Posterior cingulate gyrus (tissue), 11 donors: ENCODE results near the gene TSHZ2.
"Not testable (repeated sequence)": the region's sequence is repeated elsewhere in the genome, so short reads cannot be mapped to it uniquely, and the experiment has no call there.

Experiments used
- DNase-seq, 10 donors: peaks; one replicate each; pipeline versions ENCODE4 v3.0.0 to v3.0.0-alpha.2; 2020 to 2021; ENCODE audit warnings: mixed read lengths in 3 of 10
- intact Hi-C: fragments of 100-400 bp; cut with DNase I; formaldehyde crosslinking; loops from one replicate; pipeline ENCODE4 v1.15.1; 2023

The TSHZ2 gene

GRCh38 chr20:53510704-53511103 is 538.5 kb downstream of the TSHZ2 start:
- no peak for DNase-seq
- intact Hi-C loops, result no loop called here

- DNase-seq, result no peak
- intact Hi-C loops, result no loop called here
These were observed 539.9 kb downstream of the TSHZ2 start for GRCh38 chr20:53512076-53512475.

GRCh38 chr20:53513168-53513488 is 541.0 kb downstream of the TSHZ2 start:
- DNase-seq, result peak in 1 of 10 donors; percentile 12
- intact Hi-C loops, result no loop called here

GRCh38 chr20:53513489-53514298 is 541.5 kb downstream of the TSHZ2 start:
- intact Hi-C loops, result no loop called here
- DNase-seq, result peak in 1 of 10 donors; percentile 41

- intact Hi-C loops, result no loop called here
These were observed 543.6 kb downstream of the TSHZ2 start for GRCh38 chr20:53515749-53516148.

GRCh38 chr20:53517146-53517545 is 545.0 kb downstream of the TSHZ2 start:
- peak in 1 of 10 donors; percentile 53 for DNase-seq
- intact Hi-C loops, result no loop called here

More at GRCh38 chr20:53515749-53516148, 543.6 kb downstream of the TSHZ2 start:
- no peak for DNase-seq

GRCh38 chr20:53521421-53521820 is 549.3 kb downstream of the TSHZ2 start:
- DNase-seq, result not testable (repeated sequence)

GRCh38 chr20:53522026-53522425 is 549.9 kb downstream of the TSHZ2 start:
- intact Hi-C loops, result no loop called here
- DNase-seq, result no peak

More at GRCh38 chr20:53521421-53521820, 549.3 kb downstream of the TSHZ2 start:
- intact Hi-C loops, result not testable (repeated sequence)

- no peak for DNase-seq
- intact Hi-C loops, result no loop called here
These were observed 550.5 kb downstream of the TSHZ2 start for GRCh38 chr20:53522696-53523095.

- intact Hi-C loops, DNase-seq: not testable (repeated sequence)
These were observed 551.5 kb downstream of the TSHZ2 start for GRCh38 chr20:53523615-53524014.

- intact Hi-C loops, result no loop called here
- no peak for DNase-seq
These were observed 552.6 kb downstream of the TSHZ2 start for GRCh38 chr20:53524589-53525312.

GRCh38 chr20:53527196-53527595 is 555.0 kb downstream of the TSHZ2 start:
- DNase-seq, result no peak
- intact Hi-C loops, result no loop called here

GRCh38 chr20:53529658-53530057 is 557.5 kb downstream of the TSHZ2 start:
- DNase-seq, result no peak
- intact Hi-C loops, result no loop called here

GRCh38 chr20:53530440-53530839 is 558.3 kb downstream of the TSHZ2 start:
- DNase-seq, result no peak

GRCh38 chr20:53532654-53533312 is 560.6 kb downstream of the TSHZ2 start:
- not testable (repeated sequence) for DNase-seq

More at GRCh38 chr20:53530440-53530839, 558.3 kb downstream of the TSHZ2 start:
- intact Hi-C loops, result no loop called here

GRCh38 chr20:53533500-53533899 is 561.3 kb downstream of the TSHZ2 start:
- intact Hi-C loops, result no loop called here
- DNase-seq, result no peak

More at GRCh38 chr20:53532654-53533312, 560.6 kb downstream of the TSHZ2 start:
- intact Hi-C loops, result not testable (repeated sequence)

GRCh38 chr20:53534037-53534436 is 561.9 kb downstream of the TSHZ2 start:
- intact Hi-C loops, result no loop called here

GRCh38 chr20:53535878-53536277 is 563.7 kb downstream of the TSHZ2 start:
- DNase-seq, result no peak
- intact Hi-C loops, result no loop called here

More at GRCh38 chr20:53534037-53534436, 561.9 kb downstream of the TSHZ2 start:
- DNase-seq, result no peak

GRCh38 chr20:53536382-53536781 is 564.2 kb downstream of the TSHZ2 start:
- DNase-seq, intact Hi-C loops: not testable (repeated sequence)

- intact Hi-C loops, result no loop called here
- DNase-seq, result no peak
These were observed 567.4 kb downstream of the TSHZ2 start for GRCh38 chr20:53539516-53539915.
